ENCODE measurements around the gene EEF1AKMT3.

- no peak for TF ChIP-seq POLR2A (IDR thresholded peaks at IDR 0.05)
- TF ChIP-seq POLR2AphosphoS5 (IDR thresholded peaks at IDR 0.05): no peak
These were observed 31.6 kb upstream of the EEF1AKMT3 start for GRCh38 chr12:57740656-57741412.

Data from stomach (tissue), 4 donors.